NCI-H2171 treated with DMSO at 0.1 percent for 48 hours (cell line): ENCODE measurements around the gene LFNG.

Experiments
- DNase-seq: peaks from one replicate; lab custom pipeline; 2025; lab: John Stamatoyannopoulos, UW

LFNG gene

GRCh38 chr7:2572101-2572842 lies 52.7 kb downstream of the LFNG start:
- no peak for DNase-seq

GRCh38 chr7:2573761-2574160 lies 54.2 kb downstream of the LFNG start:
- no peak for DNase-seq

DNA sequence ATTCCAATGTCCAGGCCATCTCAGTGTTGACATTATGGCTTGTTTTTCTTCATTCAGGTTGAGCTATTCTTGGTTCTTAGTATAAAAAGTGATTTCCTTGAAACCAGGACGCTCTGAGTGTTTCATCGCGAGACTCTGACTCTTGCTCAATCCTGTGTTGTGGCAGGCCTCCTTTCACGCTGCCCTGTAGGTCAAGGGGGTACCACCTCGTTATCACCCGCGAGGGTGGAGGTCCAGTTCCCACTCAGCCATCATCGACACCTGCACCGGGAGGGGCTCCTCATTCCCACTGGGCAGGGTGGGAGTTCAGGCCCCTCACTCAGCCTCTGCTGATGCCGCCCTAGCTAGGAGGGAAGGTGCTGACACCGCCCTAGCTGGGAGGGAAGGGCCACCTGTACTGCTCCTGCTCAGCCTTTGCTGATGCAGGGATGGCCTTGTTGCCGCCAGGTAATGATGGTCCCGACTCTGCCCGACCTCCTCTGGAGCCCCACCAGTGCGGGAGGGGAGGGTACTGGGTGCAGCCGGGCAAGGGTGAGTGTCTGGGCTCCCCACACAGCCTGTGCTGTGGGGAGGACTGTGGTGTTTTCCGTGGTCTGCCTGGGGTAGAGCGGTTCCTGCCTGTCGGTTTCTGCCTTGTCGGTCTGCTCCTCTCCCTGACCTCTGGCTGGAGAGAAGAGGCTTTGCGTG lies 55.6 kb downstream of the LFNG start:
- no peak for DNase-seq

DNA sequence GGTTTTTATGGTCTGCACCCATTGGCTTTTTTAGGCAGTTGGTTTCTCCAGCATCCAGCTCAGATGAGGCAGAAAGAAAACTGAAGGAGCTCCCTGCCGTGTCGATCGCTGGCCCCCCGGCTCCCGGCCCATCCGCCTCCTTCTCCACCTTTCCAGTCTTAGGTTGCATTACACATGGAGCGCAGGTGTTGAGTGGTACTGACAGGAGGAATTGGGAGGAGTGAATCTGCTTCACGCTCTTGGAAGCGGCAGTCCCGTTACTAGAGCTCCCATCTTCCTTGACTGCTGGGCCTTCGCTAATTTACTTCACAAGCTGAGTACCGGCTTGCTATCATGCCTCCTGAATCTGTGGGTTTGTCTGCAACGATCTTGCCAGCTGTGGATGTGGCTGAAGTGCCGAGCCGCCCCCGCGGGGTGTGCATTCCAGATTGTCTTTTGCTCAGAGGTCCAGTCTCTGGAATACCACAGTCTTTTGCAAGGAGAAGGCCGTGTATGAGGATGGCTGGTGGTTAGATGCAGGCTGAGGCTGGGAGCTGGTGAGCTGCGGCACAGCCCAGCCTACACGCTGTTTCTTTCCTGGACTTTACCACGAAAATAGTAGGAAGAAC lies 56.3 kb downstream of the LFNG start:
- DNase-seq: no peak

- no peak for DNase-seq
Measured at GRCh38 chr7:2576742-2577491, 57.3 kb downstream of the LFNG start.
